Activated CD4-positive, alpha-beta T cell treated with anti-CD3 and anti-CD28 coated beads, Interleukin-2, amount 50 U/mL, for 4 hours (primary cell): ENCODE results near the gene IL17B.

Experiments
- DNase-seq, 2 experiments: peaks; one replicate each; pipeline ENCODE4 v3.0.0-alpha.2; 2020

IL17B gene

GRCh38 chr5:149375434-149375833, 3.7 kb downstream of the IL17B start:
- no peak for DNase-seq

- DNase-seq, result no peak
Observed at GRCh38 chr5:149374801-149375200, 4.3 kb downstream of the IL17B start.

GRCh38 chr5:149374303-149374702, 4.8 kb downstream of the IL17B start:
- no peak for DNase-seq

- no peak for DNase-seq
Observed at GRCh38 chr5:149372932-149373331, 6.2 kb downstream of the IL17B start.

DNA sequence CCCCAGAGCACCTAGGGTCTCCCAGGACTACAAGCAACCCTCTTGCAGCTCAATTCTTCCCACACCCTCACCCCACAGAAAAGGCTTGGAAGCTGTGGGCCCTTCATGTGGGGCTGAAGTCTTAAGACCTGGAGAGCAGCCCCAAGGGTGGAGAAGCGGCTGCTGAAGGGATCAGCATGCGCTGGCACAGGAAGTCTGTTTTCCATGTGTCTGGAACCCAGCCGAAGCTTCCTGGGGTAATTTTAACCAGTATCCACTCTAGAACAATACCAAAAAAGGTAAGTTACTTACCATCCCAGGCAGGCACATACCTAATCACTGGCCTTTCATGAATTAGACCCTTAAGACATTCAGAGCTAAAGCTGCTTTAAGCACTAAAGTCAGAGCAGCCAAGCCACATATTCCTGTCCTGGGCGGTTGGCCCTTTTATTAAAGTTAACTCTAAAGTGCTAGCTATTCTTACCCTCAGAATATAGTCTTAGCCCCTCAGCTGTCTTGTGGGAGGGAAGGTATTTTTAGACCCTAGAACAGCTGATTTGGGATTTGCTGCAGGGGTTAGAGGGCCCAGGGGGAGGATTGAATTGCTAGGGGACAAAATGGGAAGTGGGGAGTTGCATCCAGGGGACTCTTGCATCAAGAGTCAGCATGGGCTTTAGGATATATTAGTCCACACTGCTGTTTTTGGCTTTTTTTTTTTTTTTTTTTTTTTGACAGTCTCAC, 6.9 kb downstream of the IL17B start:
- DNase-seq, result no peak

DNA sequence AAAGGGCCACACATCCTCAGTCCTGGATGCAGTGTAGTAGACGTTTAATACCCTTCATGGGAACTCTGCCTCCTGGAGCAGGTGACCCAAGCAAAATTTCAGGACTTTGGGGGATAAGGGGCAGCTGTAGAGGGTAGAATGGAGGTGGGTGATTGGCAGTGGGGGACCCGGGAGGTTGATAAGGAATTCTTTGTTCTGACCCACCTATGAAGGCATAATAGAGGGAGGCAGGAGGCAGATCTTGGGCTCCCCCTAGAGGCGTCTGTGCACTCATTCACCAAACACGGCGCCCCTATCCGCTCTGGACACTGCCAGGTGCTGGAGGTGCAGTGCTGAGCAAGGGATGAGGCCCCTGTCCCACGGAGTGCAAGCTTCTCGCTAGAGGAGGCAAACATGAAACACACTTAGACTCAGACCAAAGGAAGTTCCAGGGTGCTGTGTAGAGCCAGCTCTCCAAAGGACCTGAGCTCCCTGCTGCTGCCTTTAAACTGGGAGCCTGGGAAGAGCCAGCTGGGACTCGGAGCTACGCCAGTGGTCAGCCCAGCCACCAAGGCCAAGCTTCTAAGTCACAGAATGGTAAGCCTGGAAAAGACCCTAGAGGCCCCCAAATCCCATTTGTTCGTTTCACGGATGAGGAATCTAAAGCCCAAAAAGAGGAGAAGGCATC, 7.7 kb downstream of the IL17B start:
- DNase-seq, result peak; percentile 61 to 68

GRCh38 chr5:149370878-149371277, 8.2 kb downstream of the IL17B start:
- no peak for DNase-seq

DNA sequence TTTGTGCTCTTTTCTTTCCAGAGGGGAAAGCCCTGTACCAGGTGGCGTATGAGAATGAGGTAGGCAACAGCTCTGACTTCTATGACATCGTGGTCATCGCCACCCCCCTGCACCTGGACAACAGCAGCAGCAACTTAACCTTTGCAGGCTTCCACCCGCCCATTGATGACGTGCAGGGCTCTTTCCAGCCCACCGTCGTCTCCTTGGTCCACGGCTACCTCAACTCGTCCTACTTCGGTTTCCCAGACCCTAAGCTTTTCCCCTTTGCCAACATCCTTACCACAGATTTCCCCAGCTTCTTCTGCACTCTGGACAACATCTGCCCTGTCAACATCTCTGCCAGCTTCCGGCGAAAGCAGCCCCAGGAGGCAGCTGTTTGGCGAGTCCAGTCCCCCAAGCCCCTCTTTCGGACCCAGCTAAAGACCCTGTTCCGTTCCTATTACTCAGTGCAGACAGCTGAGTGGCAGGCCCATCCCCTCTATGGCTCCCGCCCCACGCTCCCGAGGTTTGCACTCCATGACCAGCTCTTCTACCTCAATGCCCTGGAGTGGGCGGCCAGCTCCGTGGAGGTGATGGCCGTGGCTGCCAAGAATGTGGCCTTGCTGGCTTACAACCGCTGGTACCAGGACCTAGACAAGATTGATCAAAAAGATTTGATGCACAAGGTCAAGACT, 11.0 kb downstream of the IL17B start:
- no peak for DNase-seq

DNA sequence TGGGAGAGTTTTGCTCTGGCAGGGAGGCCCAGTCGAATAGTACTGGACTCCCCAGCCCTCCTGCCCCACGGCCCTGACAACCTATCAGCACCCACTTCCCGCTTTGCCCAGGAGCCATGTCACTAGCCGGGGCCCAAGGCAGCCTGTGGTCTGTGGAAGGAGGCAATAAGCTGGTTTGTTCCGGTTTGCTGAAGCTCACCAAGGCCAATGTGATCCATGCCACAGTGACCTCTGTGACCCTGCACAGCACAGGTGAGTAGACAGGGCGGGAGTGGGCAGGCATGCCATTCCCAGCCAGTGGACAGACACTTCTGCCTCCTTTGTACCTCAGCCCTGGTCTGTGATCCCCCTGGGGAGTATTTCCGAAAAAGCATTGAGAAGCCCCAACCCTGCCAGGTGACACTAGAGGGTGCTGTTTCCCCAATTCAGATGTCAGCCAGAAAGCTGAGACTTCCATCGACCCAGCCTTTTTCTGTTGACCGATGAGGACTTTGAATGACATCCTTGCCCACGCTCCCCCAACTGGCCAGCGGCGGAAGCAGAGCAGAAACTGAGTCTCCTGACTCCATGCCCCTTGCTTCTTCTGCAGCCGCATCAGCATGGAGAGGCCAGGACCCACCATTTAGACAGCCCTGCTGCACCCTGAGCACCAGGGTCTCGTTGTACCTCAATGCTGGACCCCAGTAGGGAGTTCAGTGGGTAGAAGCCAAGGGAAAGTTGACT, 11.7 kb downstream of the IL17B start:
- DNase-seq, result peak; percentile 47 to 54

DNA sequence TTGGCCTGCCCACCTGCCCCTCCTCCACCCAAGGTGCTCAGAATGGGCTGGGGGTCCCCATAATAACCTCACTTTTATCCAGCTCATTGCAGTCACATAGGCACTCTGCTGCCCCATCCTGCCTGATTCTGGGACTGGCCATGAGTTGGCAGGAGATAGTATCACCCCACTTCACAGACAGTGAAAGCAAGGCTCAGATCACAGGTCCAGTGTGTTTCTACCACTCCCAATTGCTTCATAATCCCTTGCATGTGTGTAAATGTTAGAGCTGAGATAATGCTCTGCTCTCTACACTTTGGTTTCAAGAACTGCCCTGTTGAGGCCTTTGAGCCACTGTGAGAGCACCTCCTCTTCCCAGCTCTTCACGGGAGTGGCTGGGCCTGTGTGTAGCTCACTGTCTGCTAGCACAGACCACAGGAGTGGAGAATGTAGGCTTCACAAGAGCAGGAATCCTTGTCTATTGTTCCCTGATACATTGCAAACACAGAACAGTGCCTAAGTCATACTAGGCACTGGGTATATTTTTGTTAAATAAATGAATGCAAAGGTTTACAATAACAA, 12.8 kb downstream of the IL17B start:
- DNase-seq, result no peak

DNA sequence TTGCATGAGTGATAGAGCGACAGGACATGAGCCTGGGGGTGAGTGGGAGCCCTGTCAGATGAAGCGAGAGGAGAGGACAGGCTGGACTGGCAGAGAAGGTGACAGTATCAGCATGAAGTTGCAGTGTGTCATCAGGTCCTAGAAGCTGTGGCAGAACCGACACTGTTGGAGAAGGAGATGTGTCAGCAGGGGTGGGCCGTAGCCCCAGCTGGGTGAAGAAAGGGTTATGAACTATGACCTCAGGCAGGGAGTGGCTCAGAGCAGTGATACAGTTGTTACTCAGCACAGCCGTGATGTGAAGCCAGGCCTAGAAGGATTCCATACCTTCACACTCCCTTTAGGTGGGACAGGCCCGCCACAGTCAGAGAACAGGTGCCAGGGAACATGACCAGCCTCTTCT, 13.7 kb downstream of the IL17B start:
- DNase-seq, result no peak

- DNase-seq, result no peak
Observed at GRCh38 chr5:149364719-149365118, 14.4 kb downstream of the IL17B start.

DNA sequence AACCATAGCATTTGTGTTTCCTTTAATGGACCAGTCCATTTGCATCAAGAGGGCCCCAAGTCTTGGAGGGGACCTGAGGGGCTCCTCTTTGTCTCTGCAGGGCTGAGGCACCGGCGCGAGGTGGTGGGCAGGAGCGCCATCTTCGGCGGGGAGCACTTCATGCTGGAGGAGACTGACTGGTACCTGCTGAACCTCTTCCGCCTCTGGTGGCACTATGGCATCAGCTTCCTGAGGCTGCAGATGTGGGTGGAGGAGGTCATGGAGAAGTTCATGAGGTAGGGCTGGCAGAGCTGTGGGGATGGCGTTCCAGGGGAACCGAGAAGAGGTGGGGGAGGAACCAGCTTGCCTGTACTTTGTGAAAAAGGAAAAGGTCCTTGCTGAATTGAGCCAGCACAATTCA, 15.2 kb downstream of the IL17B start:
- no peak for DNase-seq

DNA sequence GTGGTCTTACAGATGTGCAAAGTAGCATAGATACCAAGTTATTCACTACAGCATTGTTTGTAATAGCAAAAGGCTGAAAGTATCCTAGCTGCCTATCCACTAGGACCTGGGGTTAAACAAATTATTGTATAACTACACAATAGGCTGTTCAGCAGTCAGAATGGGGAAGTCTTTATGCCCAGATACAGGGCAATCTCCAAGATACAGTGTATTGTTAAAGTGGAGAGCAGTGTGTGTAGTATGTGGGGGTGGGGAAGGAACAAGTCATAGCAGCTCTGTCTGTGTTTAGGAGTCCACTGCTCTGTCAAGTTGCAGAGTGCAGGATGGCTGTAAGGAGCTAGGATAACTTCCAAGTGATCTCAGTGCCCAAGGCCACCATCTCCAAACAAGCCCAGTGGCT, 15.7 kb downstream of the IL17B start:
- no peak for DNase-seq

GRCh38 chr5:149362541-149362940, 16.6 kb downstream of the IL17B start:
- DNase-seq, result no peak

- DNase-seq, result no peak
Observed at GRCh38 chr5:149360272-149360671, 18.8 kb downstream of the IL17B start.

DNA sequence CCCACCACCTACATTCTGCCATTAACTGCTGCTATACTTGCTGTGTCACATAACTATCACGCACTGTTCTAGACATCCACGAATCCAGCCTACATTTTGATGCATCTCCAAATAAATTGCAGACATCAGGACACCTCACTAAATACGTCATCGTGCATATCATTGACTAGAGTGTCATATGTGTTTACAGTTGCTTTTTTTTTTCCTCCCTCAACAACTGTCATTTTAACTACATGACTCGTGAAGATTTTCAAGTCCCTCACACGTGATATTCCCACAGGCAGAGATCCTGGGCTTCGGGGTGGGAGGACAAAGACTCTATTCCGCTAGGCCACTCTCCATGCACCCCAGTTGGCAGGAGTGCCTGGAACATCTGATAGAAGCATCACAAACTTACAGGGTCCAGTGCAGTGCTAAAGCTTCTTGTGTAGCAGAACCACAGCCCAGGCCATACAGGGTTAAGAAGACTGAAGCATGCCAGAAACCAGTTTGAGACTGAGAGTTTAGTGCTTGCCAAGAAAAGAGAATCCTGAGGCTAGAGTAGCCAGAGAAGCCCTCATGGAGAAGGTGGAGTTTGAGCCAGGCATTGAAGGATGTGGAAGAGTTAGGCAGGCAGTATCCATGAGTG, 20.1 kb downstream of the IL17B start:
- no peak for DNase-seq

- DNase-seq, result peak in 1 of 2 experiments; percentile 9
Observed at GRCh38 chr5:149358294-149358651, 20.8 kb downstream of the IL17B start.

- peak; percentile 97 to 98 for DNase-seq
Observed at GRCh38 chr5:149357370-149358293, 21.5 kb downstream of the IL17B start, which contains the start of gene PCYOX1L. TSS of gene PCYOX1L (plus strand) at chr5:149358046. CDS start at chr5:149358069, 23 bp downstream.

DNA sequence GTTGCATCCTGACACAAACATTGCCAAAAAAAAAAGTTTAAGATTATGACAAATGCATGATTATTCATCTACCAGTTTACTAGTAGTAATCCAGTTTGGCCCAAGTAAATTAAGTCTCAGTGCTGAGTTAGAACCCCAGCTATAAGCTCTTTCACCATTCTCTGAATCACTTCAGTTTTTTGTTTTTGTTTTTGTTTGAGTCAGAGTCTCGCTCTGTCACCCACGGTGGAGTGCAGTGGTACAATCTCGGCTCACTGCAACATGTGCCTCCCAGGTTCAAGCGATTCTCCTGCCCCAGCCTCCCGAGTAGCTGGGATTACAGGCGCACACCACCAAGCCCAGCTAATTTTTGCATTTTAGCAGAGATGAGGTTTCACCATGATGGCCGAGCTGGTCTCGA, 22.7 kb downstream of the IL17B start:
- no peak for DNase-seq

DNA sequence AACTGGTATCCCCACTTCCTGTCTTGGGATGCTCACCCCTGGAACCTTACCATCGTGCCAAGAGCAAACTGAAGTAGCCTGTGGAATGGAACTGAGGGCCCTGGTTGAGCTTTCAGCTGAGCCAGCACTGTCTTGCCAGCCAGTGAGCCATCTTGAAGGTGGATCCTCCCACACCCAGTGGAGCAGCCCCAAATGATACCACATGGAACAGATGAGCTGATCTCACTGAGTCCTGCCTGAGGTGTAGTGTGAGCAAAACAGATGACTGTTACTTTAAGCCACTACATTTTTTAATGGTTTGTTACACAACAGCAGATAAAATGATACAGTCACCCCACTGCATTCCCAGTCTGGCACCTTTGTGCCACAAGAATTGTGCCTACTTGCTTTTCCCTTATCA, 23.4 kb downstream of the IL17B start:
- peak in 1 of 2 experiments; percentile 16 for DNase-seq
